ENCODE measurements around the gene APBA2.

APBA2 gene

DNA sequence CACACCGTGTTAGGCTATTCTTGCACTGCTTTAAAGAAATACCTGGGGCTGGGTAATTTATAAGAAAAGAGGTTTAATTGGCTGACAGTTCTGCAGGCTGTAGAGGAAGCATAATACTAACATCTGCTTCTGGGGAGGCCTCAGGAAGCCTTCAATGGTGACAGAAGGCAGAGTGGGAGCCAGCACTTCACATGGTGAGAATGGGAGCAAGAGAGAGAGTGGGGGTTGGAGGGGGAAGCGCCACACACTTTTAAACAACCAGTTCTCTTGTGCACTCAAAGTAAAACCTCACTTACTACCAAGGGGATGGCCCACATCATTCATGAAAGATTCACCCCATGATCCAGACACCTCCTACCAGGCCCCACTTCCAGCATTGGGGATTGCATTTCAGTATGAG, 181.1 kb downstream of the APBA2 start:
- no peak for DNase-seq

DNA sequence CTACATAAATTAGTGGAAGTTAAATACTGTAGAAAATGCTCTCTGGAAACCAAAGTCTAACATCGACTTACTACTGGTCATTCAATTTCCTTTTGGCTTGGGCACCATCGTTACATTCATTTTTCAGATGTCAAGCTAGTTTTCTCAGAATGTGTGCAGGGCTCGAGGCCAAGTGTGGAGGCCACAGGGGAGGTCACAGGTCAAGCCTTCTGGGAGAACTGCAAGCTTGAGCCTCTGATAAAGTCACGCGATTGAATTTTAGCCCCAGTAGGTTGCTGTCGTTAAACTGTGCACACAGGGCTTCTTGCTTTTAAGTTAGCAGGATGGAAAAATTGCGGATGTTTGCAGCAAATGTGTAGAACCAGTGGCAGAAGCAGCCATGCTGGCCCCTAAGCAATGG, 182.2 kb downstream of the APBA2 start:
- DNase-seq = no peak

DNA sequence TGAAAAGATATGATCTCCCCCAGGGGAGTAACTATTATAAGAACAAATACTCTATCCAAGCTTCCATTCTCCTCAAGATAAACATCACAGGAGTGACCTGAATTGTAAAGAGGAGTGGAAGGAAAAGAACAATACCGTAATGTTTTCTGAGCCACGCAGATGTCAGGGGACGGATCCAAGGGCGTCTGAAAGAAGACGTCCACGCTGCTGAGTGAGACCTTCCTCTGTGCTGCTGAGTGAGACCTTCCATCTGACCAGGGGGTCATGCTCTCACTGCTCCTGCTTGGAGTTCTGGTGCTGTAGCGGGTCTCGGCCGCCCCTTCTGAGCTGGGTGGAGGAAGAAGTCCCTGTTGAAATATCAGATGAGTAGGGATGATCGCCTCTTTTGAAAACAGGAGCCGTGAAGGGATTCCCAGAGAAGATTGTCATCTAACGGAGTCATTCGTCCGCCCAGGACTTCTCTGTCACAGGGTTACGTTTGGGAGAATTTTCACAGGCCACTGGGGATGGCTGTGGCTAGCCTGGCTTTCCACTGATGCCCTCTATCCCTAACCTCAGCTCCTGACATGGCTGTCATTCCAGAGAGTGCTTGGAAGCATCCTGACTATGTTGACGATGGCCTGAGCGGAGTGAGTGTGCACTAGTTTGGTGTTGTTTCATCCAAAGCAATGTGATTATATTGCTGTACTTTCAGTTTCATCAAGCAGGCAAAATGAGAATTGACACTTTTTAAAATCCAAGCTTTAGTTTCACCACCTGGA, 184.9 kb downstream of the APBA2 start:
- DNase-seq = no peak

DNA sequence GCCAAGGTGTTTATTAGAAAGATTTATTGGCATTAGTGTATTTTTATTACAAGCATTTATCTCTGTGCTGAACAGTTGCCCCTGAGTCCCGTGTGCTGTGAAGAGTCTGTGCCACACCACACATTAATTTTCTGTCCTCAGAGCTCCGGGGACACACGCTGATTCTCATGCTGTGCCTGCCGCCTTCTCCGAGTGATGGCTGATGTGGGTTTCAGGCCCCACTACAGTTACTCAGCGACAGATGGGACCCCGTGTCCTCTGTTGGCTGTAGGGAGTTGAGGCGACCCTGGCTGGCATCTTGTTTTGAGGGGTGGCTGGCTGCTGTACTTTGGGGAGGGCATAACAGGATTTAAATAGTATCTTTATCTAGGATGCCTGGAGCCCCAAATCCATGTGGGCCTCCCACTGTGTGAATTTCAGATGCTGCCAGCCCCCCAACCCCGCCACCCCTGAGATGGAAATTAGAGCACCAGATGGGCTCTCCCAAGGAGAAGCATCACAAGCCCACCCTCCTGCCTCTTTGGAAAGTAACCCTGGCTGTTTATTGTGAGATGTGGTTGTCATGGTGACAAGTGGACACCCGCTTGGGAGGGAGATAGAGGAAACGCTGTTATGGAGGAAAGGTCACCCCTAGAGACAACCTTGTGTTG, 185.6 kb downstream of the APBA2 start:
- DNase-seq = no peak

DNA sequence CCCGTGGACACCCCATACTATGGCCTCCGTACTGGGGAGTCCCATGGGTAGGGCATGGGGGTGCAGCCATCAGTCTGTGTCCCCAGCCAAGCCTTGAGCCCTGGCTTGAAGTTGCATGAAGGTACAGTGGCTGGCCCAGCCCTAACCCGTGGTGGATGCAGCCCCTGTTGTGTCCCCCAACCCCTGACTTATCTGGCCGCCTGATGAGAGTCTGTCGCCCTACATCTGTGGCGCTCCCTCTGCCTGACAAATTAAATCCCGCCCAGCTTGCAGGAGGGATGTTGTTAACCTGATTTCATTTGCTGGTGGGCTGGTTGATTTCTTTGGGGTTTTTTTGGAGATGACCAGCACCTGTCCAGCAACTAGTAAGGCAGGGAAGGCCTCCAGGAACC, 186.1 kb downstream of the APBA2 start:
- no peak for DNase-seq

DNA sequence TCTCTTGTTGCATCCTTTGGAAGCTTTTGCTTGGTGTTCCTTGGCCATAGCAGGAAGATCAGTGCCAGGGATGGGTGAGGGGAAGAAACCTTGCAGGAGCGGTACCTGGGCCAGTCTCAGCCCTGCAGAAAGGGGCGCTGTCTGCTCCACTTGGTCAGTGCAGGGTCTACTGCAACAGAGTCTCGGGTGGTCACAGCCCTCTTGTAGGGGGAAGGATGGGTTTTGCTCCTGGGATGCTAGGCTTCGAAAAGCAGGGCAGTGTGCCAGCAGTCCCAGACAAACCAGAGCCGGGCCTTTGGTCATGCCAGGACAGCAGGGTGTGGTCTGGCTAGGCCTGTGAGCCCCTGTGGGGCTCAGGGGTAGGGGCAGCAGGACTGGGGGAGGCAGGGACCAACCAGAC, 186.7 kb downstream of the APBA2 start:
- no peak for DNase-seq

DNA sequence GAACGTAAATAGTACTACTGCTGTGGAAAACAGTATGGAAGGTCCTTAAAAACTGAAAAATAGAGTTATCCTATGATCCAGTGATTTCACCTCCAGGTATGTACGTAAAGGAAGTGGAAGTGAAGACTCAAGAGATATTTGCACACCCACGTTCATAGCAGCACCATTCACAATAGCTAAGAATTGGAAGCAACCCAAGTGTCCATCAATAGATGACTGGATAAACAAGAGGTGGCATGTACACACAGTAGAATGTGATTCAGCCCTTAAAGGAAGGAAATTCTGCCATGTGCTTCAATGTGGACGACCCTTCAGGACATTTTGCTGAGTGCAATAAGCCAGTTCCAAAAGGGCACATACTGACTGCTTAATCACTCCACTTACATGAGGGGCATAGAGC, 188.3 kb downstream of the APBA2 start:
- no peak for DNase-seq

DNA sequence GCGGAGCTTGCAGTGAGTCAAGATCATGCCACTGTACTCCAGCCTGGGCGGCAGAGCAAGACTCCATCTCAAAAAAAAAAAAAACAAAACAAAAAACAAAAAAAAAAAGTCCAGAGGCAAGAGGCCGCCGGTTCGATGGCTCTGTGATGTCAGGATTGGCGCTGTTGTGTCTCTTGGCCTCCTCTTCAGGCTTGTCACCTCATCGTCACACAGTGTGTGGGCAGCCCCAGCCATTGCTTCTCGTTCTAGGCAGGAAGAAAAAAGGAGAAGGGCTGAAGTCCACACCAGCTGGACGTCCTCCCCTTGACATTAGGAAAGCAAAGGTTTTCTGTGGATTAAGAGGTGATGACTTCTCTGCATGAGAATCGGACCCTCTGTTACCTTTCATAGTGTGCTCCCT, 192.8 kb downstream of the APBA2 start:
- DNase-seq = no peak

DNA sequence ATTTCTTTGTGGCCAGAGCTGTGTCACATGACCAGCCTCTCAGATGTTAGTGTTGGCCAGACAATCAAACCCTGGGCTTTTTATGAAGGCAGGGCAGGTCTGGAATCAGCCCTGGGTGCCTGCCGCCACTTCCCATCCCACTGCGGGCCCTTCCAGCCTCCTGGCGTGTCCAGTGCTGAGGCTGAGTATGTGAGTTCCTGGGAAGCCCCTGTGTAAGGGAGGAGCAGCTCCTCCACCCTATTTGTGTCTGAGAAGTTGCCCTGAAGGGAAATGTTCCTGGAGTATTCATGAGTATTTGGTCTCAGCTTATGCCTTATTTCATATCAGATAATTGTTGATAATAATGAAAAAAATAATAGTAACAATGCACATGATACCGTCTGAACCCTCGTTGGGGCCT, 193.7 kb downstream of the APBA2 start:
- DNase-seq = no peak

DNA sequence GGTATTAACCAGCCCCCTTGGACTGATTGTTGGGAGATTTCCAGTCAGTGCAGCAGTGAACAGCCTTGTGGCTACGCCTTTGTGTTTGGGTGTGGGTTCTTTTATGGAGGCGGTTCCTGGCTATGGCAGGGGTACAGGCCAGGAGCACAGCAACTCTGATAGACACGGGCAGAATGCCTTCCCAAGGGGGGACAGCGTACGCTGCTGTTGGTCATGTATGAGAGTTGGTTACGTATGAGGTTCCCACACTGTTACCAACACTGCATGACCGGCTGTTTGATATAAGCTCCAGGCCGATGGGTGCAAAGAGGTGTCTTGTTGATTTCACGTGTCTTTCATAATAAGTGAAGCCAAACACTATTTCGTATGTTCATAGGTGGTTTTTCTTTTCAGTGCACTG, 196.0 kb downstream of the APBA2 start:
- DNase-seq = no peak

DNA sequence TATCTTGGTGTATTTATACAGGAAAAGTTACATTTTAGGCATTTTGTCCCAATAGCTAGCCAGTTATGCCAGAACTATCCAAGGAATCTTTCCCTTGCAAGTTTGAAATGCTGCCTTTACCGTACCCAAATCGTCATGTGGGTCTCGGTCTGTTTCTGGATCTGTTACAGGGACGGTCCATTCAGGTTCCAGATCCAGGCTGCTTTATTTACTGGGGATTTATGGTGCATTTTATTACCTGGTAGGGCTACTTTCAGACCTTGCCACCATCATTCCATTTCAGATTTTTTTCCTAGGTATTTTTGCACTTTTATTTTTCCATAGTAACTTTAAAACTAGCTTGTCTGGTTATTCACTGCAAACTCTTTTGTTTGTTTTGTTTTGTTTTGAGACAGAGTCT, 197.4 kb downstream of the APBA2 start:
- no peak for DNase-seq

DNA sequence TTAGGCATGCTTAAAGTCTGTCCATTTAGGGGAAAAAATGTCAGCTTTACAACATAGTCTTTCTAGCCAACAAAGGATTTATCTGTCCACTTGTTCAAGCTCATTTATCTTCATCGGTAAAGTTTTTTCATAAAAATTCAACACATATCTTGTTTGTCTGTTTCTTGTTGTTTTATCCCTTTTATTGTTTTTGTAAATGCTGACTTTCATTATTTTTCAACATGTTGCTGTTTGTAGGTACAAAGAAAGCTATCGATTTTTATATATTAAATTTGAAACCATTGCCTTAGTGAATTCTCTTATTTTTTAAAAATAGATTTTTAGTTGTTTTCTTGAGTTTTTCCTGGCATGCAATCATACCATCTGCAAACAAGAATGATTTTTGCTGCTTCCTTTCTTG, 198.1 kb downstream of the APBA2 start:
- DNase-seq = no peak

DNA sequence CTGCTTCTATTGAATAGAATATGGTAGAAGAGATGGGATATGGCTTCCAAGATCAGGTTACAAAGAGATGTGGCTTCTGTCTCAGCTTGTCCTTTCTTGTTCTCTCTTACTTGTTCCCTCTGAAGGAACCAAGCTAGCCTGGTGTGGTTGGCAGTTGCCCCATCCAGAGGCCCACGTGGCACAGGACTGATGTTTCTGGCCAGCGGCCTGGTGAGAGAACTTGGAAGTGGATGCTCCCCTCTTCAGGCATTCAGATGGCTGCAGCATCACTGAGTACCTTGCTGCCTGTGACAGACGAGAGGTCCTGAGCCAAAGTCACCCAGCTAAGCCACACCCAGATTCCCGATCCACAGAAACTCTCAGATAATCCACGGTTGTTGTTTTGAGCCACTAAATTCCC, 200.2 kb downstream of the APBA2 start:
- no peak for DNase-seq

DNA sequence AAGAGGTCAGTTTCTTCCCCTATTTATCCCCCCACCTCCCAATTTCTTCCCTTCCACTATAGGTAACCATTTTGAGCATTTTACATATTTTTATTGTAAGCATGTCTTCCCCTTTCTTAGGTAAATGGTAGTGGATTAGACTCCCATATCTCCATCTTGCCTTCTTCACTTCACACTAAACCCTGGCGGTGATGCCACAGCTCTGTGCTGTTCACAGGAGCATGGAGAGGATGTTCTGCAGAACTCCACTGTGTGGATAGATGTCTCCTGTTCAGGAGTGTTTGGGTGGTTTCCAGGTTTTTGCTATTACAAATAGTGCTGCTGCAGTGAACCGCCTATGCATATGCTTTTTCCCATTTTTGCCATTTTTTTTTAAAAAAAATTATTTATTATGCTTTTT, 201.1 kb downstream of the APBA2 start:
- no peak for DNase-seq

DNA sequence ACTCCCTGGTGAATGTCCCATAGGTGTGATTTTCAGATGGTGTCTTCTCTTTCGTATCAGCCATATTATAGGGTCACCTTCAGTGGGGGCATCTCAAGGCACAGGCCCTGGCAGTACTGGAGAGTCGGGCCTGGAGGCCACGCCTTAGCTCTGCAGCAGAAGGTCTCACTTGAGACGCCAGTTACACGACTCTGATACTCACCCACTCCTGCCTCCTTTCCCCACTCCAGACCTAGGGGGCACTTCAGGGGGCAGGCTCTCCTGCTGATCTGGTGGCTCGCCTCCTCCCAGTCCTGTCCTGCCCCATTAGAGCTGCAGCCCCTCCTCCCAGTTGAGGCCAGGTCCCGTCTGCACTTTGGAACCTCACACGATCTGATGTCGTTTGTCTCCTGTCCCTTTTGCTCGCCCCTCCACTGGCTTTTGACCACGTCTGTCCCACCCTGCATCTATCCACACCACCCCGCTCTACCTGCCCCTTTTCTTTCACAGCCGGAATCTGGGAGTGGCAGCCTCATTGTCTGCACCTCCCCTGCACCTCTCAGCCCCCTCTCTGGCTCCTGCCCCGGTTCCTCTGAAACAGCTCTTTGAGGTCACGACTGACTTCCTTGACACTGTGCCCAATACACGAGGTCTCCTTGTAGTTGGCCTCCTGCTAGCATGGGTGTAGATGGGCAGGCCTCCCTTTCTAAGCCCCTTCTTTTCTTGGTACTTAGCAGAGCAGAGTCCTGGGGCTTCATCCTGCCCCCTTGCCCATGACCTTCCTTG, 201.9 kb downstream of the APBA2 start:
- DNase-seq = no peak

DNA sequence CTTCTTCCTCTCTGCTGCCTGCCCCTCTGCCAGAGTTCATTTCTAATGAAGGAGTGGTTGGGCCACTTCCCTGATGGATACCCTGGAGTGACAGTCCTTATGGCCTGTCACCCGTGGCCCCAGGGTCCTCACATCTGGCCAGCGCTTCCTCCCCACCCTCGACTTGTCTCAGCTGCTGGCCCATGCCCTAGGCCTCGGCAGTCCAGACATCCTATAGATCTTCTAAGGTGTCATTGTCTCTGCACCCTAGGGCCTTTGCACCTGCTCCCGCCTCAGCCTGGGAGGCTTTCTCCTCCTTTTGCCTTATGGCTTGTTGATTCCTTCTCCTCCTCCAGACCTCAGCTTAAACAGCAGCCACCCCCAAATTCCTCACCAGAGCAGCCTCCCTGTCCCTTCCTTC, 202.9 kb downstream of the APBA2 start:
- DNase-seq = no peak

DNA sequence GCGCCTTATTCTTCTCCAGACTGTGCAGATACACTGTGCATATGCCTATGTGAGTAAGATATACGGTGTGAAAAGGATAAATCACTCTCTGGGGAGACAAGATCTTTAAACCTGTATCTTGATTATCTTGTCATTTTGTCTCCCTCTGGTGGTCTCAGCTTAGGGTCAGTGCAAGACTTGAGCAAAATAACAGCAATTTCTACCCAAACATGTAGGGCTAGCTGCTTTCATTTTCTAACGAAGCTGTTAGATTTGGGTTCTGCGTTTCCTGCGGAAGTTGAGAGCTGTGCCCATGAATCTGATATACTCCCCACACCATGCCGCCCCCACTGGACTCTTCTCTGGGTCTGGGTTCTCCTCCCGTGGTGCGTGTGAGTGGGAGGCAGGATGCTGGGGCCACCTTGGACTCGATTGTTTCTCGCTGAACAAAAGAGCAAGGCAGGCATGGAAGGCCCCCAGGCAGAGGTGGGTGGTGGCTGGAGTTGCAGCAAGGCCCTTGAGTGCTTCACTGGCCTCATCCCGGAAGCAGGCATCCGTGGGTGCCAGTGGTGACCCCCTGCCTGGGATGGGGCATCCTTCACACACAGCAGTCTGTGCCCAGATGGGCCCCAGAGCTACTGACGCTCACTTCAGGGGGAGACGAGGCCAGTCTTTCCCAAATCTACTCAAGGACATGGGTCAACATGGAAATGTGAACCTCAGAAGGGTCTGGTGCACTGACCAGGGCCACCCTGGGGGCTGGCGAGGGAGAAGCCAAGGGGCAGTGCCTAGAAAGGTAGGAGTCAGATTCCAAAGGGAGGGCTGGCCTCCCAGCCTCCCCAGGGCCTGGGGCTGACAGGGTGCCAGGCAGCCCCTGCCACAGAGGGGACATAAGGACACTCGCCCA, 204.2 kb downstream of the APBA2 start:
- no peak for DNase-seq

DNA sequence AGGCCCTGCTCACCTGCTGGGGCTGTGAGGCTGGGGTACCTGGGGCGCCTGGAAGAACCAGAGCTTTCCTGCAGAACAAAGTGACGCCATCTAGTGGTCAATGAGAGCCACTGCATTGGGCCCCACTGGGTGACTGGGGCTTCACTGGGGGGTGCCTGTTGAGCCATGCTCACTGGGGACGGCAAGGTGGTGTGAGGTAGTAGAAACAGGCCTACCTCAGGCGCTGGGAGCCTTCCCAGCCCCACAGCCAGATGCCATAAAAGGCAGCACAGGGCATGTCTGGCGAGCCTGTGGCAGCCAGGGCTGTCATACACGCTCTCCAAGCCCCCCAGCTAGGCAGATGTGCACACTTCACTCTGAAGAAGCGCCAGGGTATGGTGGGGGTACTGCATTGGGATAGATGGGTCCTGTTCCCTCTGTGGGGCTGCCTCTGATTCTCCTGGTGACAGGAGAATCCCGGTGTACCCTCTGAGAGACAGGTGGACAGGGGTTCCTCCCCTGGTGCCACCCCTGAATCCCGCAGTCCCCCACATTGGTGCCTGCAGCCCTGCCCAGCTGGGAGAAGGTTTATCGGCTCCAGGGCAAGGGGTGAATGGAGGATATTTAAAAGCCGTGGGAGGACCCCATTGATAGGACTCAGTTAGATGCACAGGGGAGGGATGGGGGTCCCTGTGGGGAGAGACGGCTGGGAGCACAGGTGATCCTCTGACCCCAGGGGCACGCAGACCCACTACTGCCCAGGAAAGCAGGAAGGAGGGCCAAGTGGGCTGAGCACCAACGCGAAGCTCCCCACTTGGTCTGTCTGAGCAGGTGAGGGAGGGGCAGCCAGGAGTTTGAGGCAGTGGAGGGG, 205.1 kb downstream of the APBA2 start:
- no peak for DNase-seq

DNA sequence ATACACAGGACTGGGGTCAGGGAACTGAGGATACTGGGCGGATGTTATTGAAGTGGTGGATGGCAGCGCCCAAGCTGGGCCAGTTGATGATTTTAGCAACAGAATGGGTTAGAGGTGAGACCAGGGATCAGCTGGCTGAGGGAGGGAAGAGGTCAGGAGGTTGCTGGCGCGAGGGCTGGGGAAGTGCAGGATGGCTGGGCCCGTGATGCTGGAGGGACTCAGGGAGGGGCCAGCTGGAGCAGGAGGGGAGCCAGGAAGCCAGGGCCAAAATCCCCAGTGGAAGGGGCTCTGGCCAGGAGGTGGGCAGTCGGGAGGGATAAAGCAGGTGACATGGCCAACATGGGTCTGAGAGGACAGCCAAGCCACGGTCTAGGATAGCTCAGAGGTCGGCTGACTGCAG, 205.9 kb downstream of the APBA2 start:
- no peak for DNase-seq

DNA sequence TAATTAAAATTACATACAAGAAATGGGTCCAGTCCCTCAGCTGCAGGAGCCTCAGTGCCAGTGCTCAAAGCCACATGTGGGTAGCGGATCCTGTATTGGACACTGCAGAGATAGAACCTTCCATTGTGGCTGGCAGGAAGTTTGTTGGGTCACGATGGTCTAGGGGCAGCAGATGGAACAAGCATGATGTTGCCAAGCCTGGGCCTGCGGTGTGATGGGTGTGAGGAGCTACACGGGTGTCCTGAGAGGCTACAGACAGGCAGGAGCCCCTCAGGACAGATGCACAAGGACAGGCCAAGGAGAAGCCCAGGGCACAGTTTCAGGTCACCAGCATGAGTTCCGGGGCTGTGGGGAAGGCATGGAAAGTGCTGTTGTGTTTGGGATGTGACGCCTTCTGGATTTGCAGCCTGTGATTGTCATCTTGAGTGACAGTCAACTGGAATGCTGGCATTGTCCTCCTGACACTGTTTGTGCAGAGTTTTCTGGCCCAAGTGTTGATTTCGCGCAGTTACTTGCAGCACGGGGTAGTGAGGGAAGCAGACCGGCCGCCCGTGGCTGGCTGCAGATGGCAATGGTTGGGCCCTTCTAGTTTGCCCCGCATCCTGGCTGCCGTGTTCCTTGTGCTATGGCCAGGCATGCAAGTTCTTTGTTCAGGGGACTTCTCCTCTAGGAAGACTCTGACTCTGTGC, 206.7 kb downstream of the APBA2 start:
- DNase-seq = no peak

DNA sequence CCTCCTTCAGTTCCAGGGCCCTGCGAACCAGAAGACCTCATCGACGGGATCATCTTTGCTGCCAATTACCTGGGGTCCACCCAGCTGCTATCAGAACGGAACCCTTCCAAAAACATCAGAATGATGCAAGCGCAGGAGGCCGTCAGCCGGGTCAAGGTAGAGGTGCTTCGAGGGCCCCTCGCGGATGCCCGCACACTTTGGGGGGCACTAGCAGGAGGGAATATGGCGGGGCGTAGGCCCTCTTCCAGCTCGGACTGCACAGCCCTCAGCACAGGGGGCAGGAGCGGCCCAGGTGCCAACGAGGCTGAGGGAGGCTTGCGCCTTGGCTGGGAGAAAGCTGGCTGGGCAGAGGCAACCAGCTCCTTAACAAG, 207.3 kb downstream of the APBA2 start:
- DNase-seq = no peak
